GM18909 (cell line): ENCODE results near the gene CCND2.

Experiments used
- ATAC-seq: cut with Tn5 transposase; IDR thresholded peaks from one replicate; pipeline ENCODE4 v1.9.1; 2021; ENCODE audit warnings: mild to moderate bottlenecking; ENCODE audit not compliant: unreplicated experiment, poor library complexity

Gene CCND2

DNA sequence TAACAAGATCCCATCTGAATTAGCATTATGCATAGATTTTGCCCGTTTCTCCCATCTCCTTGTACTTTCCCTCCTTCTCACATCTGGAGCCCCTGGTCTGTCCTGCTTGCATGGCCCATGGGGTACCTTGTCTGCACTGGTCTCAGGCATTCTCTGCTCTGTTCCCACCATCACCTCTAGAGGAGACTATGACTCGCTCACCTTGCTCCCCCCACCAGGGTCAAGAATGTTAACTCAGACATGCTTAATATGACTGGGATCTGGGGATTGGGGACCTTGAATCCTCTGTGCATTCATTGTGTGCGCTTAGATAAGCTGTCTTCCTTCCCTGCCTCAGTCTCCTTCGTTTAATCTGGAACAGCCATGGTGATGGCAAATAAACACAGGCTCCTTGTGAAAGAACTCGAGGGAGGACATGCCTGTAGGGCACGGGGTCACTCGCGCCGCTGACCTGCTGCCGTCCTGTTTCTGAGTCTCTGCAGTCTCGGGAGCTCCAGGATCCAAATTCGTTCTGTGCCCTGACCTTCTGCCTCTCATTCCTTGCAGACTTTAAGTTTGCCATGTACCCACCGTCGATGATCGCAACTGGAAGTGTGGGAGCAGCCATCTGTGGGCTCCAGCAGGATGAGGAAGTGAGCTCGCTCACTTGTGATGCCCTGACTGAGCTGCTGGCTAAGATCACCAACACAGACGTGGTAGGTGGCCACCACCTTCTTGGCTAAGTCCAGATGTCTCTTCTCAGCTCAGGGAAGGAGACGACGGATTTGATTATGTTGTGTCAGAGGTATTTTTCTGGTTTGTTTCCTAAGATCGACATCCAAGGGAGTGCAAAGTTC, 15.0 kb downstream of the CCND2 start:
- no peak for ATAC-seq

GRCh38 chr12:4289231-4289878, 15.8 kb downstream of the CCND2 start:
- no peak for ATAC-seq

- no peak for ATAC-seq
Observed at GRCh38 chr12:4289998-4290790, 16.6 kb downstream of the CCND2 start.

DNA sequence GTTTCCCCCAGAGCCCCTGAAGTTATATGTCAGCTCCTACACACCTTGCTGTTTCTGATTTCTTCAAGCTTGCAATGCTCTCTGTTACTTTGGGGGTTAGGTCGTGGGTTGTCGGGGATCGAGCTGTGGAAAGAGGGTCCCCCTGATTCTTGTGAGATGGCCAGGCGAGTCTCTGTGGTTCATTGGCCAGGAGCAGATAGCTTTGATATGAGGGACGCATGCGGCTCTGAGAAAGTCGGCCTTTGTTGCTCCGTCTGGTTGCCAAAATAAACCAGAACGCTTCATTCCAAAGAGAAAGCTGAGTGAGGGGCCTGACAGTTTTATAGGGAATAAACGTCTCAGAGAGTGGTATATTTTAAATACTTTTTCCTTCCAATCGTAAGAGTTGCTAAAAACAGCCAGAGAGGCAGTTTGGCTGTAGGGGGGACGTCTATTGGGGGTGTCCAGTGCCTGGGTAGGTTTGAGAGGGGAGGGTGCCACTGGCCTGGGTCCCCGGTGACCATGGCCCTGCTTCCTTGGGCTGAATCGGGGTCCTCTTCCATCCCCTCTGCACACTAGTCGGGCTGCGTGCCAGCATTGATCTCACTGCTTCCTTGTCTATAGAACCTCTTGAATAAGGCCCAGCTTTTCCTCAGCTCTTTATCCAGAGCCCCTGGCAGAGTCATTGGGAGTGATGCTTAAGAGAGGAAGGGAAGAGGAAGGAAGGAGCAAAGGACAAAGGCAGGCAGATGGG, 18.9 kb downstream of the CCND2 start:
- ATAC-seq = no peak

DNA sequence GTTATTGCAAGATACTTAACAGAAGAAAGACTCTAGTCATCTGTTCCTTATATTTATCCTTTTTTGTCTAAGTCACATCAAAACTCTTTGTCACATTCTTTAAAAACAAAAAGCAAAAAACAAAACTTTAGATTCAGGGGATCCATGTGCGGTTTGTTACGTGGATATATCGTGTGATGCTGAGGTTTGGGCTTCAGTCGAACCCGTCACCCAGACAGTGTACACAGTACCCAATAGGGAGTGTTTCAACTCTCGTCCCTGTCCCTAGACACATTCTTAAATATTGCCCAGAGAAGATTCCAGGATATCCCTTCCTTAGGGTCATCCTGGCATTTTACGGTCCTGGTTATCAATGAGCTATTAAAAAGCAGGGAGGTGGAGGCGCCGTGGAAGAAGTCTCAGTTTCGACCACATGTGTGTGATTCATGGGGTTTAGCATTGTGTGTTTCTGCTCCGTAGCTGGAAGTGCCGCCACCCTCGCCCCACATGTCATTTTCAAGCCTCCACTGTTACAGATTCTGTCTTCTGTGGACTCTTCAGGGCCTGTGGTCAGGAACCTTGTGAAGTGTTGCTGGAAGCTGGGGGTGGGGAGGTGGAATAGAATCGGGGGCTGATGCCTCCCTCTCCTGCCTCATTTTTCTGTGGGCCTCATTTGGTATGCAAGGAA, 19.9 kb downstream of the CCND2 start:
- ATAC-seq = no peak

- ATAC-seq = no peak
Observed at GRCh38 chr12:4293966-4294505, 20.5 kb downstream of the CCND2 start.

DNA sequence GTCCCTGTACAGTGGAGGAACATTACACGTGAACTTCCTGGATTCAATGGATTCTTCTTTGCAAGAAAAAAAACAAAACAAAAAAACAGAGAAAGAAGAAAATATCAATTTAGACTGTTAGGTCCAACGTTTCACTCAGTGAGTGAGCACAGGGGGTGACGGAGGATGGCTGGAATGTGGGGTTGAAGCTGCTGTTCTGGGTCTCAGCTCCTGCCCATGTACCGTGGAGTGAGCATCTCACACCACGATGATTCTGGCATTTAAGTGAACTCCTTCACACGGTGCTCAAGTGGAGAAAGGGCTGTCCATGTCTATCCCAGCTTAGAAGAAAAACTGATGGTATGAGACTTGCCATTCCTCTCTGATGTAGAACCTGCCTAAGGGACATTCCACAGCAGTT, 23.2 kb downstream of the CCND2 start:
- ATAC-seq = no peak

- no peak for ATAC-seq
Observed at GRCh38 chr12:4297617-4298016, 24.1 kb downstream of the CCND2 start.

- ATAC-seq = no peak
Observed at GRCh38 chr12:4300883-4301282, 27.3 kb downstream of the CCND2 start.

DNA sequence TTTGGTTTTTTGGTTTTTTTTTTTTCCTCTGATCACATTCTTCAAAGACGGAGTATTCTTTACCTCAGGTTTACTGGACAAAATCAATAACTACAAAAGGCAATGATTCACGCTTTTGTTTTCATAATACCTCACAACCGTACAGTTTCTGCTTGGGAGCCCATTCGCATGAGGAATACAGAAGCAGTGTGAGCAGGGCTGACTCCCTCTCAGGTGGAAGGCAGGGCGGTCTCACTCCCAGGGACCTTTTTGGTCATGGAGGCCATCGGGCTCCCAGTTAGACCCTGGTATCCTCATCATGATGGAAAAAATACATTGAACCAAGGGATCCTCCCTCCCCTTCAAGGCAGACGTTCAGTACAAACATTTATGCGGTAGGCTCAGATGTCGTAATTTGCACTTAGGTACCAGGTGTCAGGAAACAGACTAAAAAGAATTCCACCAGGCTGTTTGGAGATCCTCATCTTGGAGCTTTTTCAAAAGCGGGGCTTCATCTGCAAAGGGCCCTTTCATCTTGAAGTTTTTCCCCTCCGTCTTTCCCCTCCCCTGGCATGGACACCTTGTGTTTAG, 28.5 kb downstream of the CCND2 start:
- ATAC-seq = no peak

DNA sequence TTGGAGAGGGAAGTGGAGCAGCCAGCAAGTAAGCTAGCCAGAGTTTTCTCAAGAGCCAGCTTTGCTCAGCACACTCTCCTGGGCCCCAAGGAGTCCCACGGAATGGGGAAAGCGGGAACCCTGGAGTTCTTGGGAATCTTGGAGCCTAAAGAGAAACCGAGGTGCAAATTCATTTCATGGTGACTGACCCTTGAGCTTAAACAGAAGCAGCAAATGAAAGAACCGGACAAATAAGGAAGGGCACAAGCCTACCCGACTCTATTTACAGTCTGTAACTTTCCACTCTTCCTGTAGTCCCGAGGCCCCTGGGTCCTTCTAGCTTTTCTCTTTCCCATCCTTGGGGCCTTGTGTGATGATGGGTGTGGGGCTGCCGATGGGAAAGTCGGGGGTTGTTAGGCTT, 29.3 kb downstream of the CCND2 start:
- ATAC-seq = no peak

DNA sequence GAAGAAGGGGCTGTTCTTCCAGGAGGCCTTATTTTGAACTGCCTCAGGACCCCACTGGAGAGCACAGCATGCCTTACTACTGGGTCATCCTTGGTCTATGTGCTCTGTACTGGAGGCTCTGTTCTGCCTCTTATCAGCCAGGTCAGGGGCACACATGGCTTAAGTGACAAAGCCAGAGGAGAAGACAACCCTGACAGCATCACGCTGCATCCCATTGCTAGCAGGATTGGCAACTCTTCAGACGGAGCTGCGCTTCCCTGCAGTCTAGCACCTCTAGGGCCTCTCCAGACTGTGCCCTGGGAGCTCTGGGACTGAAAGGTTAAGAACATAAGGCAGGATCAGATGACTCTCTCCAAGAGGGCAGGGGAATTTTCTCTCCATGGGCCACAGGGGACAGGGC, 30.2 kb downstream of the CCND2 start:
- no peak for ATAC-seq

DNA sequence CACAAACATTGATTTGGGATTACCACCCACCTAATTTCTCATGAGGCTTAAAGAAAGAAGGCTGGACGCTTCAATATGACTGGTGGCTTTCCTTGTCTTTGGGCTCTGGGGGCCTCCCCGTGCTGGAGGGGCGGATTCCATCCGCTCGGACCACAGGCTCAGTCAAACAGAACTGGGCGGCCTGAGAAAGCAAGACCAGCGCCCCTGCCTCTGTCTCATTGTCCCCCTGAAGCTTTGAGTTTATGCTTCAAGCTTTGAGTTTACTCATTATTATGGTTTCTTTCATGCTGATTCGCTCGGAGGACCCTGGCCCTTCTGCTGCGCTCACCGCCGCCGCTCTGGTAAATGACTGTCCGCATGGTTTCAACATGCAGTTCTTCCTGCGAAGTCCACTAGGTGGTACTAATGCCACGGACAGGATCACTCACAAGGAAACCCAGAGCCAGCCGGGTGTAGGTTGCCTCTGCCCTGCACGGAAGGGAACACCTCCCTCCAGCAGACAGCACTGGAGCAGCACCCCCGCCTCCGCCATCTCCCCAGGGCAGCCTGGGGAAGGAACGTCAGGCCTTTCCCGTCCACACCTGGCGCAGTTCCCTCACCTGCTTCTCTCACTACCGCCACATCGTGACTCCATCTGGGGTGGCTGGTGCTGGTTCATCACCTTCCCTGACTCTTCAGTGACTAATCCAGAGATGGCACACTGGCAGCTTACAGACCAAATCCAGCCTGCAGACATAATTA, 34.2 kb downstream of the CCND2 start:
- ATAC-seq = no peak

DNA sequence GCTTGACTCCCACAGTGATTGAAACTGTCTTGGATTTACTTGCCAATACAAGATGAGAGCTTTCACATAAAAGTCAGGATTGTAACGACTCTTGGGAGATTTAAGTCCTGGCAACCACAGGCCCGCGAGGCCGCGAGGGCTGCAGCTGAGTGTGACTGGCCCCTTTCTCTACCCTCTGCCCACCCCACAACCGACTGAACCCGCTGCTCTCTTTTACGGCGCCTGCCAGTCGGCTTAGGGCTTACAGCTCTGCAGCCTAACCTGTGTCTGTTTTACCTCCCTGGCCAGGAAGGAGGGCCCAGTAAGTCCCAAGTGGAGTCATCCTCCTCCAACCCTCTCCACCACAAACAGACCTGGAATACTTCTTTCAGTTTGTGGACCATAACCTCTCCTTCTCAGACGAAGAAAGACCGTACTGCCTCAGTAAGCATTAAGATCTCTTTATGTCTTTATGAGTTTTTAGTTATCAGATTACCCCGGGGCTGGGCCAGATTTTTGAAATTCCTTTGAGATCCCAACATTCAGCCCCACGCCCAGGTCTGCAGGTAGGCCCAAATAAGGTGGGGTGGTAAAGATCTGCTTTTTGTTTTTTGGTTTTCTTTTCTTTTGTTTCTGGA, 34.9 kb downstream of the CCND2 start:
- no peak for ATAC-seq

GRCh38 chr12:4311776-4312175, 38.2 kb downstream of the CCND2 start:
- ATAC-seq = no peak

- ATAC-seq = no peak
Observed at GRCh38 chr12:4312251-4312650, 38.7 kb downstream of the CCND2 start.

DNA sequence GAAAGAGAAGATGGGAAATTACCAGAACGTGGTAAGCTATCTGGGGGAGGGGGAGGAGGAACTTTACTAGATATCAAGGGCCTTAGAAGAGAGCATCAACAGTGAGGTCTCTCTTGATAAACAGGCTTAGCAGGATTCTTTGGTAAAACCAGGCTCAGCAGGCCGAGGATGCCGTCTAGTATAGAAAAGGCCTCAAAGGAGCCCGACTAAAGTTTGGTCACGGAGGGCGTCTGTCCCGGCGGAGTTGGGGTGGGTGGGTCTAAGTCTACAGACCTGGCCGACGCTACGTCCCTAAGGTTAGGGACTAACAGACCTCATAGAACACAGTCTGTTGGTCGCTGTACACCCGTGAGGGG, 46.9 kb downstream of the CCND2 start:
- ATAC-seq = peak; percentile 43
